Activated CD4-positive, alpha-beta memory T cell treated with anti-CD3 and anti-CD28 coated beads for 36 hours (primary cell): ENCODE data around the gene KDM5D. TPM values are rescaled to one million over a fixed set of nuclear protein-coding genes. Genes with fewer than 3 reads are reported as not detected.

Source experiments
- CTCF ChIA-PET: fragments of 350-600 bp; sonication (Branson Sonifier 250); formaldehyde crosslinking; loops from one replicate; lab custom pipeline; 2021; ENCODE audit warnings: antibody characterized with exemption, inconsistent platforms; lab: Charles Lee
- POLR2A ChIA-PET: fragments of 350-600 bp; sonication (Branson Sonifier 250); formaldehyde crosslinking; loops from one replicate; lab custom pipeline; 2021; ENCODE audit warnings: antibody characterized with exemption; lab: Charles Lee
- DNase-seq: peaks from one replicate; pipeline ENCODE4 v3.0.0-alpha.2; 2020
- H3K27ac Mint-ChIP-seq: one replicate; pipeline ENCODE4 v1.8.0; 2021; ENCODE audit warnings: mixed read lengths
- H3K27me3 Mint-ChIP-seq: one replicate; pipeline ENCODE4 v1.8.0; 2021; ENCODE audit warnings: mixed read lengths
- H3K36me3 Mint-ChIP-seq: one replicate; pipeline ENCODE4 v1.8.0; 2021; ENCODE audit warnings: mixed read lengths
- H3K4me1 Mint-ChIP-seq: one replicate; pipeline ENCODE4 v1.8.0; 2021; ENCODE audit warnings: low read depth, mixed read lengths
- H3K4me3 Mint-ChIP-seq: one replicate; pipeline ENCODE4 v1.8.0; 2021; ENCODE audit warnings: mild to moderate bottlenecking, mixed read lengths
- H3K9me3 Mint-ChIP-seq: one replicate; pipeline ENCODE4 v1.8.0; 2021; ENCODE audit warnings: mixed read lengths
- intact Hi-C: fragments of 100-400 bp; cut with micrococcal nuclease; formaldehyde crosslinking; loops from one replicate; pipeline ENCODE4 v1.15.1; 2023
- total RNA-seq, 2 experiments: library from RNA; stranded (reverse); gene quantifications; one replicate each; pipeline ENCODE4 v1.2.3, GENCODE V29; 2021

KDM5D gene
- total RNA-seq: 10 to 100 TPM; 22.8 to 25.0 TPM

DNA sequence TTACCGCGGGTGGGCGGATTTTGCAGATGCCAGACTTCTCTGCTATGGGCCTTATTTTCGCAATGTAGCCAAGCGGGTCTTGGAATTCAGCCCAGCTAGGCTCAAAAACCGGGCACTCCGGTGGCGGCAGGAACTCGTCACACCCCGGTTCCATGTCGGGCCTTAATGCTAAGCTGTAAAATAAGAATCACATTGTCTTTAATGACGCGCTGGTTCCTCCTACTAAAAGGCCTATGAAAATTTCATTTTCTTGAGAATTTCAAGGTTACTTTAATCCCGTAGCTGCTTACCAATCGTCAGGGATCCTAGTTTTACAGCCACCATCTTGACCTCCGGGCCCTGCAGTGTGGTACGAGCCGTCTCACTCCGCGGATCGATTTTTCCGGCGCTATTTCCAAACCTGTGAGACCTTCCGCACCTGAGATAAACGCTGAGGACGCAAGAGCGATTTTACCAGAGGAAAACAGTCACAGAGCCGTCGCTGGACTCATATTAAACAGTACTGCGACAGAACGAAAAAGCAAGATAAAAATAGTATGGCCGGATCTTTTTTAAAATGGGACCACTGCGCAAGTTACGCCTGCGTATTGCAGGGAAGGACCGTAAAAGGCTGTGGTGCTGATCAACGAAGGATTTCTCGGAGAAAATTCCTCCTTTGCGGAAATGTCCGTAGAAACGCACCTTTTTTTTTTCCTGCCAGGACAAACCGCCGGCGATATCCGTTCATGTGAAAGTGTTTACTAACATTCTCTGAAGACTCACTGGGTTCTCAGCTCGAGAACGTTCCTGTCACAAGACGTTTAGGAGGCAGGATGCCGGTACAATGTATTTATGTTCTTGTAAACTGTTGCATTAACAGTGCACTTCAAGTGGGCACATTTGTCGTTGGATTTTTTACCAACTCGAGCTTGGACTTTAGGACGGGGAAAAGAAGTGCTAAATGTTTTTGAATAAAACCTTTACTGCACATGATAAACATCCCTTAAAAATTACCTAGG lies at the start of gene KDM5D:
TSS of gene KDM5D (minus strand) at position 346 of the 998 bp plus-strand sequence. CDS start at position 154, 192 bp downstream.
- Mint-ChIP-seq H3K4me1 (peaks cover 35% of the 10 kb centered on the region), H3K27me3 (no peaks in the 10 kb centered on the region), H3K27ac (peak within 1 kb of the TSS; percentile 98), H3K9me3 (no peaks in the 10 kb centered on the region), H3K36me3 (peaks cover 17% of the 10 kb centered on the region), H3K4me3 (peak within 1 kb of the TSS; percentile 90)
- POLR2A ChIA-PET: interaction anchor here (0.7 to 2.4 kb wide), 3 partner anchors 9 to 831 kb away, joined by 3 to 13 read pairs (median 3); partner anchors contain the start of gene EIF1AY
- CTCF ChIA-PET: no interaction called here
- intact Hi-C loops: loop anchor here (1.0 to 10.0 kb wide), 4 partner anchors 177 to 1250 kb away; partner anchors contain the start of gene EIF1AY
- DNase-seq: peak; percentile 74

DNA sequence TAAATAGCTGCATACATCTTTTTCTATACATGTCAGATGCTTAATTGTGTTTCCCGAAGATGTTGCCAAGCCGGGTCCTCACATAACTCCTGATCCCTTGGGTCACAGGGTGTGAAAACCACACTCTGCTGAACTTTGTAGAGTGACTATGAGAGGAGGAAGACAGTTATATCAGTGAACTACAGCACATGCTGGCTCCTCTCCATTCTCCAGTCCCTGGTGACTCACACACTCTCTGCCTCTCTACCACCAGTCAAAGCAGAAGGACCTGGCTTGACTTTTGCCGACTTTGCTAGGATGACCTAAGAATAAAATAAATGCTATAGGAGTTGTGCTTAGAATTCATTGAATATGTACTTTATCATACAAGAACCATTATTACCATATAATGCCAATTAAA lies 23.8 kb upstream of the KDM5D start:
- ChIA-PET POLR2A (no interaction called here), CTCF (no interaction called here)
- no peaks in the 10 kb centered on the region for H3K9me3 Mint-ChIP-seq
- no peaks in the 10 kb centered on the region for H3K27me3 Mint-ChIP-seq
- no peaks in the 10 kb centered on the region for H3K4me1 Mint-ChIP-seq
- no peaks in the 10 kb centered on the region for H3K36me3 Mint-ChIP-seq
- intact Hi-C loops: no loop called here
- H3K27ac Mint-ChIP-seq: no peak overlapping the region
- H3K4me3 Mint-ChIP-seq: no peak overlapping the region
- no peak for DNase-seq

DNA sequence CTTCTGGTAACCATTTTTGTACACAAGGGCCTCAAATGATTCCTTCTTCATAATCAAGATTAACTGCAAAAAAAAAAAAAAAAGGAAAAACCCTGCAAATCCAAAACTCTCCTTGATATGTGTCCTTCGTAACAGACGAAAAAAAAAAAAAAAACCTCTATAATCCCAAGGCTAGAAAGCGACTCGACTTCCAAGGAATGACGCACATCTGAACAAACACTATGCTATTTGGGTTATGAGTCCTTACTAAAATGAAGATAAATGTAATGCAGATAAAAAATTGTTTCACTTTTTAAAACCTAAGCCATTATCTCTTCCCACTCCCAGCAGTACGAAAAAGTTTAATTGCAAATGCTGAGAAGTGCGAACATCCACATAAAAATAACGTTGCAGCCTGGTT lies 1.2 kb downstream of the KDM5D start:
- H3K4me3 Mint-ChIP-seq: peak overlapping the region; percentile 90
- peaks cover 24% of the 10 kb centered on the region for H3K36me3 Mint-ChIP-seq
- no peak overlapping the region for H3K27ac Mint-ChIP-seq
- H3K4me1 Mint-ChIP-seq: peaks cover 42% of the 10 kb centered on the region
- ChIA-PET CTCF (no interaction called here), POLR2A (interaction anchor here (2.4 kb wide), 1 partner anchor 175 kb away, joined by 13 read pairs; no protein-coding TSS in a partner anchor)
- H3K27me3 Mint-ChIP-seq: no peaks in the 10 kb centered on the region
- H3K9me3 Mint-ChIP-seq: no peaks in the 10 kb centered on the region
- intact Hi-C loops: loop anchor here (10.0 kb wide), 1 partner anchor 1251 kb away; no protein-coding TSS in a partner anchor
- no peak for DNase-seq

DNA sequence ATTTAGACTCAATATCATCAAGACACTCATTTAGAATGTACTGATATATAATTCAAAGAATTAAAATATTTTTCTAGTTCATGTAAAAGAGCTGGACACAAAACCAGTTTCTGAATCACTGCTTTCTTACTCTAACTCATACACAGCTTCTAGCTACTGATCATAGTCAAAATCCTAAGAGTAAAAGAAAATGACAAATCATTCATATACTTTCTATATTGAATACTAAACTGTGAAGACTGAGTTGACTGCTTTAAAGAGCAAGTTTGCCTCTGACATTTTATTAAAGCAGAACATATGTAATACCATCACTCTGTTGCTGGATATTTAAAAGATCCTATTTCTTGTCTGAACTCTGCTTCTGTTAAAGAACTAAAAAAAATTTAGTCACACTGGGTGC lies 2.4 kb downstream of the KDM5D start:
- intact Hi-C loops: loop anchor here (10.0 kb wide), 1 partner anchor 1253 kb away; no protein-coding TSS in a partner anchor

DNA sequence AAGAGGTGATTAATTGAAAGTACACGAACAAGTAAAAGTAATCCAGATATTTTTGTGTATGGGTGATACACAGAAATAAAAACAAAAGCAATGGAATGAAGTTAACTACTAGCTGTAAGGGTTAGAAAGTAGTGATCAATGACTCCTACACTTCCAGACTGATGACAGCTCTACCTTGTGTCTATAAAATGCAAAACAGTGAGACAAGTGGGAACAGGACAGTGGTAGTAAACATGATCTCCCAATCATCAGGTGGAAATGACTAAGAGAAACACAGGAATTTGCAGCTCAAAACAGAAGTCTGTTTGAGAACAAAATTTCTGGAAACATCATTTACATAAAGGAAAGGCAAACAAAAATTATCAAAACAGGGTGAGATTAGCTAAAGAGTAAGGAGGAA lies 10.1 kb downstream of the KDM5D start:
- Mint-ChIP-seq H3K9me3 (no peaks in the 10 kb centered on the region), H3K27me3 (no peaks in the 10 kb centered on the region), H3K4me3 (no peak overlapping the region), H3K36me3 (peaks cover 35% of the 10 kb centered on the region), H3K27ac (no peak overlapping the region), H3K4me1 (peaks cover 18% of the 10 kb centered on the region)
- ChIA-PET POLR2A (no interaction called here), CTCF (interaction anchor here (0.9 kb wide), 1 partner anchor 10 kb away, joined by 3 read pairs; no protein-coding TSS in a partner anchor)
- intact Hi-C loops: no loop called here
- no peak for DNase-seq

More for the DNA sequence above, 2.4 kb downstream of the KDM5D start:
- Mint-ChIP-seq H3K36me3 (peaks cover 24% of the 10 kb centered on the region), H3K4me3 (no peak overlapping the region), H3K27ac (peak overlapping the region; percentile 46), H3K4me1 (peaks cover 41% of the 10 kb centered on the region), H3K9me3 (no peaks in the 10 kb centered on the region), H3K27me3 (no peaks in the 10 kb centered on the region)
- POLR2A ChIA-PET: no interaction called here
- CTCF ChIA-PET: no interaction called here
- DNase-seq: no peak

DNA sequence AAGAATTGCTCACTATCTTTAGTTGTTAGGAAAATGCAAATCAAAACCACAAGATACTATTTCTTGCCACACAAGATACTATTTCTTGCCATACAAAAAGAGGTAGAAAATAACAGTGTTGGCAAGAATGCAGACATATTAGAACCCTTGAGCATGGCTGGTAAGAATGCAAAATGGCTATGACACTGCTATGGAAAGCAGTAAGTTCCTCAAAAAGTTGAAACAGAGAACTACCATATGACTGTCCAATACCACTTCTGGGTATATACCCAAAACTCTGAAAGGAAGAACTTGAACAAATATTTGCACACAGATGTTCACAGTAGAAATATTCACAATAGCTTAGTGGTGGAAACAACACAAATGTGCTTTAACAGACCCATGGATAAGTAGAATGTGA lies 26.6 kb downstream of the KDM5D start:
- no peak overlapping the region for H3K4me3 Mint-ChIP-seq
- H3K27me3 Mint-ChIP-seq: no peaks in the 10 kb centered on the region
- peaks cover 55% of the 10 kb centered on the region for H3K36me3 Mint-ChIP-seq
- ChIA-PET CTCF (no interaction called here), POLR2A (no interaction called here)
- no peaks in the 10 kb centered on the region for H3K9me3 Mint-ChIP-seq
- no peak overlapping the region for H3K27ac Mint-ChIP-seq
- H3K4me1 Mint-ChIP-seq: peaks cover 13% of the 10 kb centered on the region
- no peak for DNase-seq
- intact Hi-C loops: no loop called here

DNA sequence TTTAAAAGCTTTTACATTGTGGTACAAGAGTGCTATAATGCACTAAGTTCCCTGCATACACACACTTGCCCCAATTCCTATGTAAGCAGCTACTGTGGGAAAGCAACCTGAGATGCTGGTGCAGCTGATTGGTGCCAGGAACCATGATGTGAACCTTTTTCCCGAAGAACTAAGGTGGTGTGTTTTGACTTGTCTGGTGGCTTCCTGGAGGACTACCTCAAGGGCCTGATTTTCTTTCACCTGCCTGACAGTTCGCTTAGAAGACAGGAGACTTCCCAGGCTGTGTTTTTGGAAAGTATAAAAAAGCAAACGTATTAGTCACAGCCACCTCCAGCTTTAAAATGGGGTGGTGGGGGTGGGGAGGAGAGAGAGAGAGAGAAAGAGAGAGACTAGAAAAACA lies 27.4 kb downstream of the KDM5D start:
- POLR2A ChIA-PET: no interaction called here
- no peak overlapping the region for H3K4me3 Mint-ChIP-seq
- CTCF ChIA-PET: no interaction called here
- no peaks in the 10 kb centered on the region for H3K27me3 Mint-ChIP-seq
- H3K36me3 Mint-ChIP-seq: peaks cover 49% of the 10 kb centered on the region
- H3K4me1 Mint-ChIP-seq: peaks cover 15% of the 10 kb centered on the region
- DNase-seq: no peak
- intact Hi-C loops: no loop called here
- no peaks in the 10 kb centered on the region for H3K9me3 Mint-ChIP-seq
- H3K27ac Mint-ChIP-seq: no peak overlapping the region

DNA sequence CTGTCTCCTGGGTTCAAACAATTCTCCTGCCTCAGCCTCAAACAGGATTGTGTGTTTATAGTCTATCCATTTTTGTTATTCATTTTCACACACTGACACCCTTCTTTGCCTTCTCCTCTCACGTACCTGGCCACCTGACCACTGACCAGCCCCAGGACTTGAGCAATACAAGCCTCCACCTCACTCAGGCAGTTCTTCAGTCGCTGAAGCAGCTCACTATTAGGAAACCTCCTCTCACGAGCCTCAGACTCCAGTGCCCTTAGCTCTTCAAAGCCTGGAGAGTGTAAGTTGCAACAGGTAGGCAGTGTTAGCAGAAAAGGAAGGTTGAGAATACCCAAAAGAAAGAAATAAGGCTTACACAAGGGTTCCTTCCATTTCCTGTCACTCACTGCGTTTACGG lies 29.3 kb downstream of the KDM5D start:
- ChIA-PET CTCF (no interaction called here), POLR2A (no interaction called here)
- H3K9me3 Mint-ChIP-seq: no peaks in the 10 kb centered on the region
- DNase-seq: no peak
- H3K4me1 Mint-ChIP-seq: peaks cover 11% of the 10 kb centered on the region
- H3K27me3 Mint-ChIP-seq: no peaks in the 10 kb centered on the region
- peaks cover 46% of the 10 kb centered on the region for H3K36me3 Mint-ChIP-seq
- no peak overlapping the region for H3K27ac Mint-ChIP-seq
- intact Hi-C loops: no loop called here
- H3K4me3 Mint-ChIP-seq: no peak overlapping the region

DNA sequence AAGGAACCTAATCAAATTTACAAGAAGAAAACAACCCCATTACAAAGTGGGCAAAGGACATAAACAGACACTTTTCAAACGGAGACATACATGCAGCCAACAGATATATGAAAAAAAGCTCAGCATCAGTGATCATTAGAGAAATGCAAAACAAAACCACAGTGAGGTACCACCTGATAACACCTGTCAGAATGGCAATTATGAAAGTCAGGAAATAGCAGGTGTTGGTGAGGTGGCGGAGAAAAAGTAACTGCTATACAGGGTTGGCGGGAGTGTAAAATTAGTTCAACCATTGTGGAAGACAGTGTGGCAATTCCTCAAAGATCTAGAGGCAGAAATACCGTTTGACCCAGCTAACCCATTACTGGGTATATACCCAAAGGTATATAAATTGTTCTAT lies 31.1 kb downstream of the KDM5D start:
- POLR2A ChIA-PET: no interaction called here
- no peak overlapping the region for H3K4me3 Mint-ChIP-seq
- H3K27ac Mint-ChIP-seq: no peak overlapping the region
- no peak for DNase-seq
- peaks cover 11% of the 10 kb centered on the region for H3K4me1 Mint-ChIP-seq
- peaks cover 49% of the 10 kb centered on the region for H3K36me3 Mint-ChIP-seq
- no peaks in the 10 kb centered on the region for H3K27me3 Mint-ChIP-seq
- intact Hi-C loops: no loop called here
- no peaks in the 10 kb centered on the region for H3K9me3 Mint-ChIP-seq
- CTCF ChIA-PET: no interaction called here

DNA sequence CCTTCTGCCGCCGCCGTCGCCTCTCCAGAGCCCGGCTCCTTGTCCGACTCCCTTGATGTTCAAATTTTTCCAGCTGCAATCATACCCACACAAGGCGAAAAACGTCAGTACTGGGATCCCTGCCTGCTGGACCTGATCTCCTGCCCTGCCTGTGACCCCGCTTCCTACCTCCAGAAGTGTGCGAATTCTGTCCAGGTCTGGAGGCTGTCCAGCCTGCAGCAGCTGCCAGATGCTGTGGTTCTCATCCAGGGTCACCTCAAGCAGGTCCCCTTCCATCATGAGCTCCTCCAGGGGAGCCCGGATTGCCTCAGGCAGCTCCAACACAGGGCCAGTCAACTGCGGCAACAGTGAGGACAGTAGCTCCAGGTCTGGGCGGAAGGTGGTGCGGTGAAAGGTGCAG lies 38.3 kb downstream of the KDM5D start:
- ChIA-PET CTCF (no interaction called here), POLR2A (no interaction called here)
- Mint-ChIP-seq H3K36me3 (peaks cover 63% of the 10 kb centered on the region), H3K9me3 (no peaks in the 10 kb centered on the region), H3K4me1 (no peaks in the 10 kb centered on the region), H3K27ac (no peak overlapping the region), H3K27me3 (no peaks in the 10 kb centered on the region), H3K4me3 (no peak overlapping the region)
- intact Hi-C loops: no loop called here
- no peak for DNase-seq

DNA sequence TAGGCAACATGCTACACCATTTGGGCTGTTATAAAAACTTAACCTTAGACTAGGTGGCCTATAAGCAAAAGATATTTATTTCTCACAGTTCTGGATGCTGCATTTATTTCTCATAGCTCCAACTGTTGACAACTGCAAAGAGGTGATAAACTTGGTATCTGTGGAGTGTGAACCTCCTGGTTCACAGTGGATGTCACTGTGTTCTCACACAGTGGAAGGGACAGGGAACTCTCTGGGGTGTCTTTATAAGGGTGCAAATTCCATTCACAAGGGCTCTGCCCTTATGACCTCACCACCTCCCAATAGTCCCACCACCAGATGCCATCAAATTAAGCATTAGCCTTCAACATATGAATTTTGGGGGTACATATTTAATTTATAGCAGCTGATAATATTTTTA lies 46.0 kb downstream of the KDM5D start:
- no peak for DNase-seq
- ChIA-PET POLR2A (no interaction called here), CTCF (interaction anchor here (0.6 kb wide), 1 partner anchor 268 kb away, joined by 3 read pairs; no protein-coding TSS in a partner anchor)
- Mint-ChIP-seq H3K4me3 (no peak overlapping the region), H3K27me3 (no peaks in the 10 kb centered on the region), H3K9me3 (peaks cover 24% of the 10 kb centered on the region), H3K4me1 (no peaks in the 10 kb centered on the region), H3K27ac (no peak overlapping the region), H3K36me3 (peaks cover 80% of the 10 kb centered on the region)
- intact Hi-C loops: no loop called here

DNA sequence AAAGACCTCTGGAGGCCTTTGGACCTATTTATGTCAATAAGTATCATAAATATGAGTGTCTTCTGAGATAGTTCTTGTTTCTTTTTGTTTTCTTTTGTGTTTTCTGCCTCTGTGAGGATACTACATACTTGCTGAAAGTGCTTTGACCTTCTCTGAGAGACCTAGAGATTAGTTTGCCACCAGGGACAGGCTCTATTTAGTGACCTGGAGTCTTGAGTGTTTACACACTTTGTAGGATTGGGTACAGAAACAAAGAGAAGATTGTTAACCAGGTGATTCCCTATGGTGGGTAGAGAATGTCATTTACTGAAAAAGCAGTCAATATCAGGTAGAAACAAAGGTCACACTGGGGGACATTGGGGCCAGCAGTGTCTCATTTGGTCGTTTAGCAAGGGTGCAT lies 63.7 kb downstream of the KDM5D start:
- POLR2A ChIA-PET: no interaction called here
- peaks cover 29% of the 10 kb centered on the region for H3K9me3 Mint-ChIP-seq
- H3K27ac Mint-ChIP-seq: no peak overlapping the region
- no peak for DNase-seq
- H3K27me3 Mint-ChIP-seq: no peaks in the 10 kb centered on the region
- H3K4me1 Mint-ChIP-seq: no peaks in the 10 kb centered on the region
- no peaks in the 10 kb centered on the region for H3K36me3 Mint-ChIP-seq
- intact Hi-C loops: no loop called here
- CTCF ChIA-PET: no interaction called here
- no peak overlapping the region for H3K4me3 Mint-ChIP-seq
